Panc1 (cell line): ENCODE results near the gene CCM2. TPM values are rescaled to one million over a fixed set of nuclear protein-coding genes. Genes with fewer than 3 reads are reported as not detected.

ENCODE experiments used
- ATAC-seq: fragments of 200-7000 bp; cut with Tn5 transposase; 2 replicates; pipeline ENCODE4 v1.9.1; 2020; ENCODE audit warnings: mild to moderate bottlenecking, moderate library complexity
- BruUV-seq: library from RNA; stranded (reverse); fragments of 400-500 nt; replicated peaks from 2 replicates; lab custom pipeline; 2021; lab: Mats Ljungman, UMichigan
- CTCF ChIA-PET: fragments of 300-600 bp; sonication (Branson Sonifier 250); formaldehyde crosslinking; loops from one replicate; lab custom pipeline; 2022; ENCODE audit warnings: antibody characterized with exemption; lab: Charles Lee
- POLR2A ChIA-PET: fragments of 300-600 bp; sonication (Branson Sonifier 250); formaldehyde crosslinking; loops from one replicate; lab custom pipeline; 2022; ENCODE audit warnings: antibody characterized with exemption; lab: Charles Lee
- DNase-seq: peaks from one replicate; pipeline ENCODE4 v3.0.0-alpha.2; 2010; ENCODE audit warnings: low read depth, low spot score
- H3K27ac ChIP-seq: 2 replicates; pipeline ENCODE4 v1.5.1; 2011; ENCODE audit warnings: mild to moderate bottlenecking, low read length, inconsistent platforms
- H3K27me3 ChIP-seq: fragments of 200-500 bp; sonication (Bioruptor generic); 2 replicates; pipeline ENCODE4 v1.6.0; 2014; ENCODE audit warnings: low read length, inconsistent platforms; ENCODE audit not compliant: control insufficient read depth, insufficient read depth
- H3K36me3 ChIP-seq: fragments of 200-500 bp; sonication (Bioruptor generic); 2 replicates; pipeline ENCODE4 v1.5.1; 2014; ENCODE audit warnings: inconsistent platforms, mild to moderate bottlenecking, low read length, moderate library complexity; ENCODE audit not compliant: control insufficient read depth, insufficient read depth
- H3K4me1 ChIP-seq: 2 replicates; pipeline ENCODE4 v1.5.1; 2011; ENCODE audit warnings: inconsistent platforms, mild to moderate bottlenecking, low read length, moderate library complexity; ENCODE audit not compliant: control insufficient read depth, insufficient read depth
- H3K4me3 ChIP-seq, 2 experiments: 2 replicates each; pipeline ENCODE4 v1.5.1; 2011 to 2012; ENCODE audit warnings: low read depth in 2 of 2, low read length in 2 of 2, mild to moderate bottlenecking in 2 of 2, inconsistent platforms in 1 of 2, moderate library complexity in 1 of 2
- H3K9me3 ChIP-seq: fragments of 200-500 bp; sonication (Bioruptor generic); 2 replicates; pipeline ENCODE4 v1.5.1; 2014; ENCODE audit warnings: low read depth, mild to moderate bottlenecking, inconsistent platforms, low read length, moderate library complexity; ENCODE audit not compliant: control insufficient read depth, insufficient read depth
- CTCF ChIP-seq: fragments of 450-650 bp; IDR thresholded peaks from 2 replicates; pipeline ENCODE4 v1.5.1; 2017; ENCODE audit warnings: mild to moderate bottlenecking
- POLR2AphosphoS5 ChIP-seq: IDR thresholded peaks from 2 replicates; pipeline ENCODE4 v1.6.1; 2012; ENCODE audit warnings: mild to moderate bottlenecking, low read depth, low read length, moderate library complexity
- REST ChIP-seq, 2 experiments: IDR thresholded peaks; 2 replicates each; pipeline ENCODE4 v1.6.1; 2011 to 2012; ENCODE audit warnings: low read depth in 2 of 2, control low read depth in 1 of 2, low read length in 1 of 2, mild to moderate bottlenecking in 1 of 2, moderate library complexity in 1 of 2; ENCODE audit not compliant: insufficient read depth in 1 of 2
- SIN3A ChIP-seq: IDR thresholded peaks from 2 replicates; pipeline ENCODE4 v1.6.1; 2012; ENCODE audit warnings: low read depth, mild to moderate bottlenecking, low read length, moderate library complexity, borderline replicate concordance; ENCODE audit not compliant: insufficient read depth
- TCF7L2 ChIP-seq: IDR thresholded peaks from 2 replicates; pipeline ENCODE4 v1.6.1; 2011; ENCODE audit warnings: mild to moderate bottlenecking, low read depth, low read length, inconsistent platforms
- in situ Hi-C: cut with HindIII; loops from 2 replicates; pipeline ENCODE4 v1.10.0; 2016; ENCODE audit warnings: low sequenced_read_pairs, low pct_unique_long_range_greater_than_20kb
- intact Hi-C: fragments of 100-400 bp; cut with micrococcal nuclease; formaldehyde crosslinking; loops from one replicate; pipeline ENCODE4 v1.10.0; 2022; ENCODE audit not compliant: unreplicated experiment
- total RNA-seq: library from RNA; stranded (reverse); gene quantifications from one replicate; pipeline ENCODE4 v1.2.1, GENCODE V29; 2021; ENCODE audit not compliant: unreplicated experiment

CCM2 gene
- total RNA-seq, 1 experiment from 2014 or later: 97.1 TPM

- Histone ChIP-seq H3K9me3 (no peaks in the 10 kb centered on the region), H3K27ac (no peak overlapping the region), H3K36me3 (peaks cover 68% of the 10 kb centered on the region), H3K4me1 (peaks cover 26% of the 10 kb centered on the region), H3K27me3 (no peaks in the 10 kb centered on the region), H3K4me3 (no peak overlapping the region)
- no peak for DNase-seq
- TF ChIP-seq POLR2AphosphoS5: no peak; the same call in 1 of the 2 replicates
- TF ChIP-seq CTCF: no peak
- TF ChIP-seq SIN3A: no peak
- no peak for TF ChIP-seq REST (IDR thresholded peaks at IDR 0.05; ENCODE audit: insufficient read depth in 1 of 2, low read depth in 2 of 2, low read length in 1 of 2)
- TF ChIP-seq TCF7L2: no peak
- CTCF ChIA-PET: no interaction called here
- no peak for ATAC-seq
- intact Hi-C loops: no loop called here
- POLR2A ChIA-PET: no interaction called here
- BruUV-seq: no TSS peak
- in situ Hi-C loops: no loop called here
Observed at GRCh38 chr7:45104844-45105587, 105.0 kb downstream of the CCM2 start.

GRCh38 chr7:45105588-45106188 lies 105.7 kb downstream of the CCM2 start:
- CTCF ChIA-PET: no interaction called here
- in situ Hi-C loops: no loop called here
- intact Hi-C loops: no loop called here

GRCh38 chr7:45106820-45107219 lies 106.8 kb downstream of the CCM2 start:
- POLR2A ChIA-PET: no interaction called here
- DNase-seq: no peak
- CTCF ChIA-PET: interaction anchor here (0.6 kb wide), 1 partner anchor 249 kb away, joined by 3 read pairs; no protein-coding TSS in a partner anchor
- BruUV-seq: no TSS peak
- Histone ChIP-seq H3K4me1 (peaks cover 28% of the 10 kb centered on the region), H3K27ac (no peak overlapping the region), H3K9me3 (no peaks in the 10 kb centered on the region), H3K4me3 (no peak overlapping the region), H3K27me3 (no peaks in the 10 kb centered on the region), H3K36me3 (peaks cover 55% of the 10 kb centered on the region)
- TF ChIP-seq SIN3A: no peak
- TF ChIP-seq TCF7L2: no peak
- TF ChIP-seq POLR2AphosphoS5: no peak
- no peak for TF ChIP-seq CTCF
- no peak for TF ChIP-seq REST (IDR thresholded peaks at IDR 0.05; ENCODE audit: insufficient read depth in 1 of 2, low read depth in 2 of 2, low read length in 1 of 2)
- intact Hi-C loops: no loop called here
- in situ Hi-C loops: no loop called here
- no peak for ATAC-seq

More at GRCh38 chr7:45105588-45106188, 105.7 kb downstream of the CCM2 start:
- DNase-seq (no peak), ATAC-seq (no peak)
- Histone ChIP-seq H3K4me3 (no peak overlapping the region), H3K9me3 (no peaks in the 10 kb centered on the region), H3K27ac (no peak overlapping the region), H3K36me3 (peaks cover 66% of the 10 kb centered on the region), H3K27me3 (no peaks in the 10 kb centered on the region), H3K4me1 (peaks cover 28% of the 10 kb centered on the region)
- POLR2A ChIA-PET: no interaction called here
- BruUV-seq: no TSS peak
- no peak for TF ChIP-seq SIN3A
- no peak for TF ChIP-seq TCF7L2
